ENCODE measurements around the gene PLEKHA8. TPM values are rescaled to one million over a fixed set of nuclear protein-coding genes. Genes with fewer than 3 reads are reported as not detected.

The PLEKHA8 gene
- total RNA-seq, 1 experiment from 2014 or later, result 38.1 TPM

- TF ChIP-seq, protein P1, sequence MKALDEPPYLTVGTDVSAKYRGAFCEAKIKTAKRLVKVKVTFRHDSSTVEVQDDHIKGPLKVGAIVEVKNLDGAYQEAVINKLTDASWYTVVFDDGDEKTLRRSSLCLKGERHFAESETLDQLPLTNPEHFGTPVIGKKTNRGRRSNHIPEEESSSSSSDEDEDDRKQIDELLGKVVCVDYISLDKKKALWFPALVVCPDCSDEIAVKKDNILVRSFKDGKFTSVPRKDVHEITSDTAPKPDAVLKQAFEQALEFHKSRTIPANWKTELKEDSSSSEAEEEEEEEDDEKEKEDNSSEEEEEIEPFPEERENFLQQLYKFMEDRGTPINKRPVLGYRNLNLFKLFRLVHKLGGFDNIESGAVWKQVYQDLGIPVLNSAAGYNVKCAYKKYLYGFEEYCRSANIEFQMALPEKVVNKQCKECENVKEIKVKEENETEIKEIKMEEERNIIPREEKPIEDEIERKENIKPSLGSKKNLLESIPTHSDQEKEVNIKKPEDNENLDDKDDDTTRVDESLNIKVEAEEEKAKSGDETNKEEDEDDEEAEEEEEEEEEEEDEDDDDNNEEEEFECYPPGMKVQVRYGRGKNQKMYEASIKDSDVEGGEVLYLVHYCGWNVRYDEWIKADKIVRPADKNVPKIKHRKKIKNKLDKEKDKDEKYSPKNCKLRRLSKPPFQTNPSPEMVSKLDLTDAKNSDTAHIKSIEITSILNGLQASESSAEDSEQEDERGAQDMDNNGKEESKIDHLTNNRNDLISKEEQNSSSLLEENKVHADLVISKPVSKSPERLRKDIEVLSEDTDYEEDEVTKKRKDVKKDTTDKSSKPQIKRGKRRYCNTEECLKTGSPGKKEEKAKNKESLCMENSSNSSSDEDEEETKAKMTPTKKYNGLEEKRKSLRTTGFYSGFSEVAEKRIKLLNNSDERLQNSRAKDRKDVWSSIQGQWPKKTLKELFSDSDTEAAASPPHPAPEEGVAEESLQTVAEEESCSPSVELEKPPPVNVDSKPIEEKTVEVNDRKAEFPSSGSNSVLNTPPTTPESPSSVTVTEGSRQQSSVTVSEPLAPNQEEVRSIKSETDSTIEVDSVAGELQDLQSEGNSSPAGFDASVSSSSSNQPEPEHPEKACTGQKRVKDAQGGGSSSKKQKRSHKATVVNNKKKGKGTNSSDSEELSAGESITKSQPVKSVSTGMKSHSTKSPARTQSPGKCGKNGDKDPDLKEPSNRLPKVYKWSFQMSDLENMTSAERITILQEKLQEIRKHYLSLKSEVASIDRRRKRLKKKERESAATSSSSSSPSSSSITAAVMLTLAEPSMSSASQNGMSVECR (CRISPR knock-in tag; IDR thresholded peaks at IDR 0.05; ENCODE audit: borderline replicate concordance), result no peak
- no peak for TF ChIP-seq ETV6 (CRISPR knock-in tag; IDR thresholded peaks at IDR 0.05)
- TF ChIP-seq SOX15 (CRISPR knock-in tag; IDR thresholded peaks at IDR 0.05), result no peak
- TF ChIP-seq, protein P2, sequence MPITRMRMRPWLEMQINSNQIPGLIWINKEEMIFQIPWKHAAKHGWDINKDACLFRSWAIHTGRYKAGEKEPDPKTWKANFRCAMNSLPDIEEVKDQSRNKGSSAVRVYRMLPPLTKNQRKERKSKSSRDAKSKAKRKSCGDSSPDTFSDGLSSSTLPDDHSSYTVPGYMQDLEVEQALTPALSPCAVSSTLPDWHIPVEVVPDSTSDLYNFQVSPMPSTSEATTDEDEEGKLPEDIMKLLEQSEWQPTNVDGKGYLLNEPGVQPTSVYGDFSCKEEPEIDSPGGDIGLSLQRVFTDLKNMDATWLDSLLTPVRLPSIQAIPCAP (CRISPR knock-in tag; IDR thresholded peaks at IDR 0.05), result no peak
- TF ChIP-seq, protein P3, sequence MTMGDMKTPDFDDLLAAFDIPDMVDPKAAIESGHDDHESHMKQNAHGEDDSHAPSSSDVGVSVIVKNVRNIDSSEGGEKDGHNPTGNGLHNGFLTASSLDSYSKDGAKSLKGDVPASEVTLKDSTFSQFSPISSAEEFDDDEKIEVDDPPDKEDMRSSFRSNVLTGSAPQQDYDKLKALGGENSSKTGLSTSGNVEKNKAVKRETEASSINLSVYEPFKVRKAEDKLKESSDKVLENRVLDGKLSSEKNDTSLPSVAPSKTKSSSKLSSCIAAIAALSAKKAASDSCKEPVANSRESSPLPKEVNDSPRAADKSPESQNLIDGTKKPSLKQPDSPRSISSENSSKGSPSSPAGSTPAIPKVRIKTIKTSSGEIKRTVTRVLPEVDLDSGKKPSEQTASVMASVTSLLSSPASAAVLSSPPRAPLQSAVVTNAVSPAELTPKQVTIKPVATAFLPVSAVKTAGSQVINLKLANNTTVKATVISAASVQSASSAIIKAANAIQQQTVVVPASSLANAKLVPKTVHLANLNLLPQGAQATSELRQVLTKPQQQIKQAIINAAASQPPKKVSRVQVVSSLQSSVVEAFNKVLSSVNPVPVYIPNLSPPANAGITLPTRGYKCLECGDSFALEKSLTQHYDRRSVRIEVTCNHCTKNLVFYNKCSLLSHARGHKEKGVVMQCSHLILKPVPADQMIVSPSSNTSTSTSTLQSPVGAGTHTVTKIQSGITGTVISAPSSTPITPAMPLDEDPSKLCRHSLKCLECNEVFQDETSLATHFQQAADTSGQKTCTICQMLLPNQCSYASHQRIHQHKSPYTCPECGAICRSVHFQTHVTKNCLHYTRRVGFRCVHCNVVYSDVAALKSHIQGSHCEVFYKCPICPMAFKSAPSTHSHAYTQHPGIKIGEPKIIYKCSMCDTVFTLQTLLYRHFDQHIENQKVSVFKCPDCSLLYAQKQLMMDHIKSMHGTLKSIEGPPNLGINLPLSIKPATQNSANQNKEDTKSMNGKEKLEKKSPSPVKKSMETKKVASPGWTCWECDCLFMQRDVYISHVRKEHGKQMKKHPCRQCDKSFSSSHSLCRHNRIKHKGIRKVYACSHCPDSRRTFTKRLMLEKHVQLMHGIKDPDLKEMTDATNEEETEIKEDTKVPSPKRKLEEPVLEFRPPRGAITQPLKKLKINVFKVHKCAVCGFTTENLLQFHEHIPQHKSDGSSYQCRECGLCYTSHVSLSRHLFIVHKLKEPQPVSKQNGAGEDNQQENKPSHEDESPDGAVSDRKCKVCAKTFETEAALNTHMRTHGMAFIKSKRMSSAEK (CRISPR knock-in tag; IDR thresholded peaks at IDR 0.05; ENCODE audit: borderline replicate concordance), result no peak
- no peak for TF ChIP-seq PRRX2 (CRISPR knock-in tag; IDR thresholded peaks at IDR 0.05)
- TF ChIP-seq ZNF317 (CRISPR knock-in tag; IDR thresholded peaks at IDR 0.05; ENCODE audit: borderline replicate concordance, low read depth), result no peak
- no peak for TF ChIP-seq MAX (CRISPR knock-in tag; IDR thresholded peaks at IDR 0.05)
- TF ChIP-seq ZNF232 (CRISPR knock-in tag; IDR thresholded peaks at IDR 0.05), result no peak
These were observed 21.0 kb downstream of the PLEKHA8 start (continued) for GRCh38 chr7:30049173-30049572.

DNA sequence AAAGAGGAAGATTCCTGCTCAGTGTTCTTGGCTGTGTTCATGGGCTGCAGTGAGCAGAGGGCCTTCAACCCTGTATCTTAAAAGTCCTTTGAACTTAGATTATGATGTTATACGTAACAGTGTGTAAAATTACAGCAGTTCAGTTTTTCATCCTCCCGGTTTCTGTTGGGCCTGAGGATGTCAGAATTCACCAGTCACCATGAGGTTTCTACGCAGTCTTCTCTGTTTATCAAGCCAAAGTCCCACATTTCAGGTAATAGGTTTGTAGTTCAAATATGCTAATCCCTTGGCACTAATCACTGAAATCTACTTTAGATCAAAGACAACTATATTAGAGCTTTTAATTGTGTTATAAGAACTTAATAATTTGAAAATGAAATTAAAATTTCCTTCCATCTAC, 24.9 kb downstream of the PLEKHA8 start:
- no peaks in the 10 kb centered on the region for H3K4me1 Mint-ChIP-seq

DNA sequence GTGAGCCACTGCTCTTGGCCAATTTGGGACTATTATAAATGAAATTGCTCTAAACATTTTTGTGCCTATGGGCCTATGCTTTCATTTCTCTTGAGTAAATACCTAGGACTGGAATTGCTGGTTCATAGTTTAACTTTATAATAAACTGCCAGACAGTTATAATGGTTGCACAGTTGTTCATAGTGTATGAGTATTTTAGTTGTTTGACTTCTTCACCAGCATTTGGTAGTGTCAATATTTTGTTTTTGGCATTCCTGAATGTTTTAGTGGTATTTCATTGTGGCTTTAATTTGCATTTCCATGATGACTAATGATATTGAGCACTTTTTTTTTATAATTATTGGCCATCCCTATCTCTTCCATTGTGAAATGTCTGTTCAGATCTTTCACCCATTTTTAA, 29.5 kb downstream of the PLEKHA8 start:
- DNase-seq (ENCODE audit: low spot score) (no peak), ATAC-seq (no peak)
- CTCF ChIA-PET, result no interaction called here
- POLR2A ChIA-PET, result no interaction called here
- no peaks in the 10 kb centered on the region for H3K4me1 Mint-ChIP-seq
- peaks cover 18% of the 10 kb centered on the region for H3K9me3 Mint-ChIP-seq
- no peak overlapping the region for H3K4me3 Mint-ChIP-seq
- TF ChIP-seq JAZF1 (CRISPR knock-in tag; IDR thresholded peaks at IDR 0.05), result no peak
- TF ChIP-seq TCF7 (CRISPR knock-in tag; IDR thresholded peaks at IDR 0.05; ENCODE audit: low read depth), result no peak
- no peak for TF ChIP-seq HMGA2 (CRISPR knock-in tag; IDR thresholded peaks at IDR 0.05)
- TF ChIP-seq, protein P4, sequence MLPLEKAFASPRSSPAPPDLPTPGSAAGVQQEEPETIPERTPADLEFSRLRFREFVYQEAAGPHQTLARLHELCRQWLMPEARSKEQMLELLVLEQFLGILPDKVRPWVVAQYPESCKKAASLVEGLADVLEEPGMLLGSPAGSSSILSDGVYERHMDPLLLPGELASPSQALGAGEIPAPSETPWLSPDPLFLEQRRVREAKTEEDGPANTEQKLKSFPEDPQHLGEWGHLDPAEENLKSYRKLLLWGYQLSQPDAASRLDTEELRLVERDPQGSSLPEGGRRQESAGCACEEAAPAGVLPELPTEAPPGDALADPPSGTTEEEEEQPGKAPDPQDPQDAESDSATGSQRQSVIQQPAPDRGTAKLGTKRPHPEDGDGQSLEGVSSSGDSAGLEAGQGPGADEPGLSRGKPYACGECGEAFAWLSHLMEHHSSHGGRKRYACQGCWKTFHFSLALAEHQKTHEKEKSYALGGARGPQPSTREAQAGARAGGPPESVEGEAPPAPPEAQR (CRISPR knock-in tag; IDR thresholded peaks at IDR 0.05), result no peak
- no peak for TF ChIP-seq CDX4 (CRISPR knock-in tag; IDR thresholded peaks at IDR 0.05; ENCODE audit: borderline replicate concordance)
- TF ChIP-seq MYBL2 (CRISPR knock-in tag; IDR thresholded peaks at IDR 0.05), result no peak
- no peak for TF ChIP-seq ATF1 (CRISPR knock-in tag; IDR thresholded peaks at IDR 0.05)
- TF ChIP-seq FOXK1 (CRISPR knock-in tag; IDR thresholded peaks at IDR 0.05), result no peak
- H3K27ac Mint-ChIP-seq, result no peak overlapping the region
- peaks cover 64% of the 10 kb centered on the region for H3K36me3 Mint-ChIP-seq
- no peaks in the 10 kb centered on the region for H3K27me3 Mint-ChIP-seq (ENCODE audit: low read depth)

More for the DNA sequence above, 24.9 kb downstream of the PLEKHA8 start:
- DNase-seq (ENCODE audit: low spot score) (no peak), ATAC-seq (no peak)
- CTCF ChIA-PET, result no interaction called here
- no peak for TF ChIP-seq ZBTB43 (CRISPR knock-in tag; IDR thresholded peaks at IDR 0.05)
- TF ChIP-seq OVOL2 (CRISPR knock-in tag; IDR thresholded peaks at IDR 0.05; ENCODE audit: borderline replicate concordance), result no peak
- TF ChIP-seq ZNF138 (CRISPR knock-in tag; conservative IDR thresholded peaks at IDR 0.05), result no peak
- H3K9me3 Mint-ChIP-seq, result peaks cover 14% of the 10 kb centered on the region
- POLR2A ChIA-PET, result no interaction called here
- no peaks in the 10 kb centered on the region for H3K27me3 Mint-ChIP-seq (ENCODE audit: low read depth)
- H3K27ac Mint-ChIP-seq, result no peak overlapping the region
- peaks cover 71% of the 10 kb centered on the region for H3K36me3 Mint-ChIP-seq
- no peak overlapping the region for H3K4me3 Mint-ChIP-seq
